HG02943 (cell line): Measurements from ENCODE around the gene EVI5L.

Experiments
- ATAC-seq: cut with Tn5 transposase; IDR thresholded peaks from one replicate; pipeline ENCODE4 v1.9.1; 2021; ENCODE audit warnings: mild to moderate bottlenecking, low read depth, moderate library complexity; ENCODE audit not compliant: unreplicated experiment

The EVI5L gene

GRCh38 chr19:7844951-7845350, 14.9 kb downstream of the EVI5L start:
- ATAC-seq = no peak

DNA sequence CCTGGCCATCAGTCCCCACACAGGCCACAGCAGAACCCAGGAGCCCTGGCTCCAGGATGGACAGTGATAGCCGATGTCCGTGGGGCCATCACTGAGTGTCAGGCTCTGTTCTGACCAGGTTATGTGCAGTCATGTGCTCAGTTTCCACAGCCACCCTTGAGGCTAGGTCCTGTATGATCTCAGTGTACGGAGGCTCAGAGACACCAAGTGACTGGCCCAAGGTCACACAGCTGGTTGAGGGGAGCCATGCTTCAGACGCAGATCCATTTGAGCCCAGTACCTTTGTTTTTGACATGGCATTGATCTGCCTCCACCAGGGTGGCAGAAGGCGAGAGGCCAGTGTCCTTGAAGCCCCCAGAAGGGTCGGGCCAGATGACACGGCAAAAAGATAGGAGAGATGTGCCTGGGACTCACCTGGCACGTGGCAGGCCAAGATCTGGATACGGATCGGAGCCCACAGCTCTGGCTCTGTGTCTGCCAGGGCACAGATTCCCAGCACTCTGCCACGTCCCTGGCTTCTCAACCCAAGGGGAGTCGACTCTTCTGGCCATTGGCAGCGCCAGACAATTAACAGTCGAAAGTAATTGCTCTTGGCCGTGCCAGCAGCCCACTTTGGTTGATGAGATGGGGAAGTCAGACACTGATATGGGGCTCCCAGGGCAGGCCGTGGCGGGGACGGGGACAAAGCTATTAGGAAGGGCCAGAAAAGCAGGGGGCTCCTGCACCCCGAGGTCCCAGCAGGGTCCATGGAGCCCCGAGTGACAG, 15.6 kb downstream of the EVI5L start:
- ATAC-seq = no peak

DNA sequence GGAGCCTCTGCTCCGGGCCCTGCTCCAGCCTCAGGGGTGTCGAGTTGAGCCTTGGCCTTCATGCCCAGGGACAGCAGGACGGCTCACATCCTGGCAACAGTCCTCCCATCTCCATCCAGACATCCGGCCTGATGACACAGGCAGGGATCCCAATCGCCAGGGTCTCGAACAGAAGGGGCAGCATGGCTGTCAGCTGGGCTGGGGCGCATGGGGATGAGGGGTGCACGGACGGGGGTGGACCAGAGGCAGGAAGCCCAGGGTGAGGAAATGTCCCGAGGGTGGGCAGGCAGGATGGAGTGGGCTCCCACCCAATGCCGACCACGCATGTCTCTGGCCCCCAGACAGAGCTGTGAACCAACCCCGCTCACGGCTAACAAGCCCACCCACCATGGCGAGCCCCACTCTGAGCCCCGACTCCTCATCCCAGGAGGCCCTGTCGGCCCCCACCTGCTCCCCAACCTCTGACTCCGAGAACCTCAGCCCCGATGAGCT, 16.2 kb downstream of the EVI5L start:
- no peak for ATAC-seq

DNA sequence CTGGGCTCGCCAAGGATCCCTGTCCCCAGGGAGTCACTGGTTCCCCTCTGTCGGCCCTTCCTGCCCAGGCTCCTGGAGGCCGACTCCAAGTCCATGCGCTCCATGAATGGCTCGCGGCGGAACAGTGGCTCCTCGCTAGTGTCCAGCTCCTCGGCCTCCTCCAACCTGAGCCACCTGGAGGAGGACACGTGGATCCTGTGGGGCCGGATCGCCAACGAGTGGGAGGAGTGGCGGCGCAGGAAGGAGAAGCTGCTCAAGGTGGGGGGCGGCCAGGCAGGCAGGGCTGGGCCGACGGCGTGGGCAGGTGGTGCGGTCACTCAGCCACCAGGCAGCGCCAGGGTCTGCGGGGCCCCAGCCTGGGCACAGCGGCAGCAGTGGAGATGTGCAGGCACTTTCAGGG, 17.6 kb downstream of the EVI5L start:
- no peak for ATAC-seq

DNA sequence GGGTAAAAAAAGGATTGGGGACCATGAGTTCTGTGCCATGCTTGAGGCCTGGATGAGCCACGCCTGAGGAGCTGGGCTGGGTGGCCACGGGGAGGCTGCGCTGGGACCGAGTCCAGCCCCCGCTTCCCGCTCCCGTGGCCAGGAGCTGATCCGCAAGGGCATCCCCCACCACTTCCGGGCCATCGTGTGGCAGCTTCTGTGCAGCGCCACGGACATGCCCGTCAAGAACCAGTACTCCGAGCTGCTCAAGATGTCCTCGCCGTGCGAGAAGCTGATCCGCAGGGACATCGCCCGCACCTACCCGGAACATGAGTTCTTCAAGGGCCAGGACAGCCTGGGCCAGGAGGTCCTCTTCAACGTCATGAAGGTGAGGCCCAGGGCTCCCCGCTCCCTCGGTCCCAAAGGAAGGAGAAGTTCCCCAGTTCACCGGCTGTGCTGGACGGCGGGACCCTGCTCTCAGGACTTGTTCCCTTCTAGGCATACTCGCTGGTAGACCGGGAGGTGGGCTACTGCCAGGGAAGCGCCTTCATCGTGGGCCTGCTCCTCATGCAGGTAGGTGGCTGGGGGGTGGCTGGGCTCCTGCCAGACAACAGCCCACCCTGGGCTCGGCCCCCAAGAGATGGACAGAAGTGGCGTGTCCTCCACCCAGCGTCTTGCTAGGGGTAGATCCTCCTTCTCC, 18.9 kb downstream of the EVI5L start:
- ATAC-seq = no peak

DNA sequence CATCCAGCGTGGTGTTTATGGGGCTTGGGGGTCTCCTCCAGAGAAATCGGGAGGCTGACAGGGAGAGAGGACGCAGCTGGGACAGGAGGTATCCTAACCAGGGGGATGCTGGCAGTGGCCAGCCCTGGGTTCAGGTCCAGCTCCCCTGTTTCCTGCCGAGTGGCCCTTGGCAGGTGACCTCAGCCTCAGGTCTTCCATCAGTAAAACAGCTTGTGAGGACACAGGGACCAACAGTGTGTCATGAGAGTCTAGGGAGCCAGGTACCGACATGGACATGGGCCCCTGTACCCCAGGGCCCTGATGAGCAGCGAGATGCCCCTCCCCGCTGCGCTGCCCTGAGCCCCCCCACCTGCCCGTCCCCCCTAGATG, 19.6 kb downstream of the EVI5L start:
- ATAC-seq = no peak

DNA sequence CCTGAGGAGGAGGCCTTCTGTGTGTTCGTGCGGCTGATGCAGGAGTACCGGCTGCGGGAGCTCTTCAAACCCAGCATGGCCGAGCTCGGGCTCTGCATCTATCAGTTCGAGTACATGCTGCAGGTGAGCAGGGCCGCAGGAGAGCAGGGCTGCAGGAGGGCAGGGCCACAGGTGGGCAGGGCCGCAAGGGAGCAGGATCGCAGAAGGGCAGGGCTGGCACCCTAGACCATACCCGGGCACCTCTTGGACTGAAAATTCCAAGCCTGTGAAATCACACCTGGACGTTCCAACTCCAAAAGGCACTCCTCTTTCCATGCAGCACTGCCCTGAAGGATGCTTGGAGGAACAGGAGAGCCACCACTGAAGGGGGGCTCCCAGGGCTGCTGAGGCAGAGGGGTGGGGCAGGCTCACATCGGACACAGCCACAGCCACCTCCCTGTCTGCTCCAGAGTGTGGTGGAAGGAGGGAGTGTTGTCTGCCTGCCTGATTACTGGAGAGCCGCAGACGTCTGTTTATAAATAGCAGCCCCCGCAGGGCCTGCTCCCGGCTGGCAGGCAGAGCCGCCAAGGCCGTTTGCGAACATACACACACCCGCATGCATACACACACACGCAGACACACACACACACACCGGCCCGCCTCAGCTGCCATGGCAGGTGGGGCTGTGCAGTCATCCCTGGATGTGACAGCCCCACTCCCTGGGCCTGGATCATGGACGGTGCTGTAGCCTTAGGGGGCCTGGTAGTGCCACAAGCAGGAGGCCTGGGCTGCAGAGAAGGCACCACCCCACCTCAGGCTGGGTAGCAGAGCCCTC, 20.2 kb downstream of the EVI5L start:
- ATAC-seq = no peak

DNA sequence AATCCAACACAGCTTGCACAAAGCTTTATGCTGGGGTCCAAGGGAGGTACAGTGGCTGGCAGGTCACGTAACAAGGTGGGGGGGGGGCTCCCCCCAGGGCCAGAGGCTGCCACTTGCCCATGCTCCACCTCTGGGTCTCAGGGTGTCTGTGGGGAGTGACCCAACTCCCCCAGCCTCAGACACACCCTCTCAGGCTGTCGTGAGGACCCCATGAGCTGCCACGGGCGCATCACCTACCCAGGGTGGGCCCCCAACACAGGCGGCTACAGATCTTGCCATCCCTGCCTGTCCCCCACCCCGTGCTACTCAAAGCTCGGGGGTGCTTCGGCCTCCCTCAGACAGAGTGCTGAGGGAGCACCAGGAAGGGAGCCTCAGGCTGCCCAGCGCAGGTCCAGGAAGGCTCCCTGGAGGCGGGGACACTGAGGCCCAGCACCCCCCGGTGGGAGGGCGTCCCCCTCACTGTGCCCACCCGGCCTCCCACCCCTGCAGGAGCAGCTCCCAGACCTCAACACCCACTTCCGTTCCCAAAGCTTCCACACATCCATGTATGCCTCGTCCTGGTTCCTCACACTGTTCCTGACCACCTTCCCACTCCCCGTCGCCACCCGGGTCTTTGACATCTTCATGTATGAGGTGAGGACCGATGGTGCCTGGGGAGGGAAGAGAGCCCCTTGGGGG, 21.1 kb downstream of the EVI5L start:
- no peak for ATAC-seq

DNA sequence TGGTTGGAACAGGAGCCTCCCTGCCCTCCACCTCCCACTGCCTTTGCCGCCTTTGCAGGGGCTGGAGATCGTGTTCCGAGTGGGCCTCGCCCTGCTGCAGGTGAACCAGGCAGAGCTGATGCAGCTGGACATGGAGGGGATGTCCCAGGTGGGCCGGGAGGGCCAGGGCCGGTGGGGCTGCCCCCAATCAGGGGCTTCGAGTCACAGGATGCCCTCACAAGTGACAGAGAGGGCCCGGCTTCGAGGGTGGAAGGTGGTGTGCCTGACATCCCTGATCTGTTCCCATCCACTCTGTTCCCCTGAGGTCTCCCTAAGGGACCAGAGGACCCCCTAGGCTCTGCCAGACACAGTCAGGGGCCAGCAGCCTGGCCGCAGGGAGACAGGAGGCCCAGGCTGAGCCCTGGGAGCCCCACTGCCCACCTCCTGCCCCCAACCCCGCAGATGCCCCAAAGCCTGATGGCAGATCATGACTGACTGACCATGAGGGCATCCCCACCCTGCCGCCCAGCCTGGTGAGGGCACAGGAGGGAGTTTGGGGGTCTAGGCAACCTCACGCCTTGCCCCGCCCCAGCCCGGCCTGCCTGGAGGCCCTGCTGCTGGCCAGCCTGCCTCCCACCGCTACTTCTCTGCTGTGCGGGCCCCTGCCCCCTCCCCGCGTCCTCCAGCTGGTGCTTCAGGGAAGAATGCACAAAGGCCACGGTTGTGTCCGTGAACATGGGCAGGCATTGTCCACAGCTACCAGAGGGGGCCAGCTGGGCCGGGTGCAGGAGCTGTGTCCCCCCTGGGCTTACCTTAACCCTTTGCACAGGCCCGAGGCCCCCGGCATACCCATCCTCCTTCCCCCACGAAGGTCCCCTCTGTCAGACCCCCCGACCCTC, 21.8 kb downstream of the EVI5L start:
- no peak for ATAC-seq

GRCh38 chr19:7852851-7853769, 23.1 kb downstream of the EVI5L start:
- no peak for ATAC-seq

DNA sequence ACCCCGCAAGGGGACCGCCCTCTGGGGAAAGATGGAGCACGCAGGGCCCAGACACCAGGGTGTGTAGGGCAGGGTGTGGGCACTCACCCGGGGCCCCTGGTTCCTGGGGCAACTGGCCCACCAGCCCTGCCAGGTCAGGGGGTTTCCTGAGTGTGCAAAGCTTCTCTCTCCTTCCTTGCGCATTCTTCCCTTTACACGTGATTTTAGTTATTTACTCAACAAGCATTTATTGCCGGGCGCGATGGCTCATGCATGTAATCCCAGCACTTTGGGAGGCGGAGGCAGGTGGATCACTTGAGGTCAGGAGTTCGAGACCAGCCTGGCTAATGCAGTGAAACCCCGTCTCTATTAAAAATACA, 23.7 kb downstream of the EVI5L start:
- ATAC-seq = no peak

DNA sequence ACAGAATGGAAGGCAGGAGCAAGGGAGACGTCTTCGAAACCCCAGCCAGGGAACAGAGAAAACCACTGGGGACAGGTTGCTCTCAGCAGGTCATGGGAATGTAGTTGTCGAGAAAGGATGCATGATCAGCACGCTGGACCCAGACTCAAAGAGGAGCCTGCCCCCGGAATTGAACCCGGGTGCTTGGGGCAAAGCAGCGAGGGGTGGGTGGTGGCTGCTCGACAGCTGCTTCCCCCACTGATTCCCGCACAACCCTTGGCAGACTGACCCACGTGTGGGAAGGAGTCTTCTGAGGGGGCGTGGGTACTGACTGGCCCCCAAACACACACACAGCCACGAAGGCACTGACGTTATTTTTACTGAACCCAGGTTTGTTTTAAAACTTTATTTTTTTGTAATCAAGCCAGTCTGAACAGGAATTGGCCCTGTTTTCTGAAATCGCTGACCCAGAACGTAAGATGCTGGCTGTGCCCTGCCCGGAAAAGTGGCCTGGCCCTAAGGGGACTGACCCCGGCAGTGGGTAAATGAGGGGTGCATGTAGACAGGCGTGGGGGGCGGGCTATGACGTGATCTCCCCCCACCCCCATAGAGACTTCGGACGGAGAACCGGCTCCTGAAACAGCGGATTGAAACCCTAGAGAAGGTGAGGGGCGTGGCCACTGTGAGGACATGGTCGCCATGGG, 25.5 kb downstream of the EVI5L start:
- ATAC-seq = no peak

GRCh38 chr19:7856109-7856591, 26.1 kb downstream of the EVI5L start:
- no peak for ATAC-seq

DNA sequence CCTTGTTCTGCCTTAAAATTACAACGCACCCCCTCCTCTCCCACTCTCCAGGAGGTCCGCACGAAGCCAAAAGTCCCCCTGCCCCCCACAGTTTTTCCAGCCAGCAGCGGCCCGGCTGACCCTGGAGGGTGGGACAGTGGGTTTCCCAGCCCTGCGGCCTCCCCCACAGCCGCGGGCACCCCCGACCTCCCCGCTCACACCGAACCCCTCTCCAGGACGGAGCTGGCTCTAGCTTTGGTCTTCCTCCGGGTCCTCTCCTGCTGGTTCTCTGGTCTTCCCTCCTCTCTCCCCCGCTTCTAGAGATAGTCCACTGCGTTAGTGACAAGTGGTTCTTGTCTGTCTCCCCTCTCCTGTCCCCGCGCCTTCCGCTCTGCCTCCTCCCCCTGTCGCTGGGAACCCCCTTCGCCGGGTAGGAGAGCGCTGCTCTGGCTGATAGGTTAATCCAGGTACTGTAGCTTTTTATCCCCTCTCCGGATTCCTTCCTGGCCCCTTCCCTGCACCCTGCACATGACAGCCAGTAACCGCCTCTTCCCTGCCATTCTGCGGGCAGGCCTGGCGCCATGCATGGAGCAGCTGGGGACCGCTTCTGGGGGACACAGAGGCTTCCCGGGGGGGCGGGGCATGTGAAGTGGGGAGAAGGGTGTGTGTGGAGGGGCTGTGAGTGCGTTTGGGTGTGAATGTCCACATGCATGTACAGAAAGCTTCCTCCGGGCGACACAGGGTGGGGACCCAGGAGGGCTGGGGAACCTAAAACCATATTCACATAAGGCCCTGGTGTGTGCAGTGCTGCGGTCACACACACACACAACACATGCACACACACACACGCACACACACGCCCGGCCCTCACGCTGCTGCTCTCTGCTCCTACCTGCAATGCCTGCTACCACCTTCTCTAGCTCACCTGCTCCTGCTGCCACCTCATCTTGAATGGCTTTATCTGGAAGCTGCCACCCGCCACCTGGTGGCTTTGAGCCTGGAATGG, 27.0 kb downstream of the EVI5L start:
- ATAC-seq = no peak

- no peak for ATAC-seq
Measured at GRCh38 chr19:7857727-7858108, 27.7 kb downstream of the EVI5L start.

GRCh38 chr19:7858109-7858770, 28.2 kb downstream of the EVI5L start:
- no peak for ATAC-seq
